Measurements from ENCODE around the gene CFAP300. TPM values are rescaled to one million over a fixed set of nuclear protein-coding genes. Genes with fewer than 3 reads are reported as not detected.

CFAP300 gene
- polyA plus RNA-seq (2012; ENCODE audit: insufficient read depth, insufficient read length, low read depth): 1.4 TPM

- peak; percentile 96 for DNase-seq
These were observed at the start of gene CFAP300 for GRCh38 chr11:102047305-102047924. Gene CFAP300, plus strand, starts transcription at chr11:102047437. Its CDS starts 34 bp downstream, at chr11:102047471.

GRCh38 chr11:102001657-102002338 lies 45.4 kb upstream of the CFAP300 start:
- H3K4me1 ChIP-seq: no peaks in the 10 kb centered on the region
- DNase-seq: no peak
- no peaks in the 10 kb centered on the region for H3K9me3 ChIP-seq
- TF ChIP-seq, protein P1, sequence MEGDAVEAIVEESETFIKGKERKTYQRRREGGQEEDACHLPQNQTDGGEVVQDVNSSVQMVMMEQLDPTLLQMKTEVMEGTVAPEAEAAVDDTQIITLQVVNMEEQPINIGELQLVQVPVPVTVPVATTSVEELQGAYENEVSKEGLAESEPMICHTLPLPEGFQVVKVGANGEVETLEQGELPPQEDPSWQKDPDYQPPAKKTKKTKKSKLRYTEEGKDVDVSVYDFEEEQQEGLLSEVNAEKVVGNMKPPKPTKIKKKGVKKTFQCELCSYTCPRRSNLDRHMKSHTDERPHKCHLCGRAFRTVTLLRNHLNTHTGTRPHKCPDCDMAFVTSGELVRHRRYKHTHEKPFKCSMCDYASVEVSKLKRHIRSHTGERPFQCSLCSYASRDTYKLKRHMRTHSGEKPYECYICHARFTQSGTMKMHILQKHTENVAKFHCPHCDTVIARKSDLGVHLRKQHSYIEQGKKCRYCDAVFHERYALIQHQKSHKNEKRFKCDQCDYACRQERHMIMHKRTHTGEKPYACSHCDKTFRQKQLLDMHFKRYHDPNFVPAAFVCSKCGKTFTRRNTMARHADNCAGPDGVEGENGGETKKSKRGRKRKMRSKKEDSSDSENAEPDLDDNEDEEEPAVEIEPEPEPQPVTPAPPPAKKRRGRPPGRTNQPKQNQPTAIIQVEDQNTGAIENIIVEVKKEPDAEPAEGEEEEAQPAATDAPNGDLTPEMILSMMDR (IDR thresholded peaks at IDR 0.05; ENCODE audit: low read depth, low read length): no peak
- H3K36me3 ChIP-seq: no peaks in the 10 kb centered on the region
- H3K4me3 ChIP-seq (ENCODE audit: low read depth, low read length): no peak overlapping the region
- H3K27me3 ChIP-seq: no peaks in the 10 kb centered on the region

More at GRCh38 chr11:102047305-102047924, at the start of gene CFAP300:
- Histone ChIP-seq H3K9me3 (no peaks in the 10 kb centered on the region), H3K4me3 (ENCODE audit: low read depth, low read length) (peak within 1 kb of the TSS; percentile 81), H3K4me1 (no peaks in the 10 kb centered on the region), H3K27me3 (no peaks in the 10 kb centered on the region), H3K36me3 (no peaks in the 10 kb centered on the region)
- TF ChIP-seq, protein P1 (IDR thresholded peaks at IDR 0.05; ENCODE audit: low read depth, low read length): no peak

DNA sequence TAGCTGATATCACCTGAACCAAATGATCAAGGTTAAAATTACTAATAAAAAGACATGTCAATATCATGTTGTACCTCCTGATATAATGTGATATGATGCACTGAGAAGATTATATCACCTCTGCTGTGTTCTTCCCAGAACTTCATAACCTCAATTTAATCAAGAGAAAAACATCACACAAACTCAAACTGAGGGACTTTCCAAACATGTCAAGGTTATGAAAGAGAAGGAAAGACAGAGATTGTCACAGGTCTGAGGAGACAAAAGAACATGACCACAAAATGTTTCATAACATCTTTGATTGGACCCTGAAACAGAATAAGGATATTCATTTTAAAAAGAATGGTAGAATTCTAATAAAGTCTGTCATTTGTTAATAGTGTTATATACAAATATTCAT lies 43.0 kb upstream of the CFAP300 start:
- DNase-seq: no peak
- no peaks in the 10 kb centered on the region for H3K4me1 ChIP-seq
- no peaks in the 10 kb centered on the region for H3K36me3 ChIP-seq
- no peaks in the 10 kb centered on the region for H3K9me3 ChIP-seq
- no peak overlapping the region for H3K4me3 ChIP-seq (ENCODE audit: low read depth, low read length)
- TF ChIP-seq, protein P1 (IDR thresholded peaks at IDR 0.05; ENCODE audit: low read depth, low read length): no peak
- H3K27me3 ChIP-seq: no peaks in the 10 kb centered on the region

DNA sequence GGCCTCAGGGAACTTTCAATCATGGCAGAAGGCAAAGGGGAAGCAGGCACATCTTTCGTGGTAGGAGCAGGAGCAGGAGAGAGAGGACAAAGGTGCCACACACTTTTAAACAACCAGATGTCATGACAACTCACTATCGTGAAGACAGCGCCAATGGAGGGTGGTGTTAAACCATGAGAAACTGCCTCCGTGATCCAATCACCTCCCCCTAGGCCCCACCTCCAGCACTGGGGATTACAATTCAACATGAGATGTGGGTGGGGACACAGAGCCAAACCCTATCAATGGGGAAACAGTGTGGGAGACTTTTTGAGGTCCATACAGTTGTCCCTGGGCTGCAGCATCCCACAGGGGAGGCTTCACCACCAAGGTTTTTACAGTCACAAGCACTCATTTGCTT lies 41.9 kb upstream of the CFAP300 start:
- Histone ChIP-seq H3K36me3 (no peaks in the 10 kb centered on the region), H3K9me3 (no peaks in the 10 kb centered on the region), H3K27me3 (peaks cover 7% of the 10 kb centered on the region), H3K4me1 (no peaks in the 10 kb centered on the region), H3K4me3 (ENCODE audit: low read depth, low read length) (no peak overlapping the region)
- TF ChIP-seq, protein P1 (IDR thresholded peaks at IDR 0.05; ENCODE audit: low read depth, low read length): no peak
- no peak for DNase-seq

- DNase-seq: no peak
- no peak overlapping the region for H3K4me3 ChIP-seq (ENCODE audit: low read depth, low read length)
These were observed 40.2 kb upstream of the CFAP300 start for GRCh38 chr11:102006835-102007566.

More at GRCh38 chr11:102006835-102007566, 40.2 kb upstream of the CFAP300 start:
- H3K36me3 ChIP-seq: no peaks in the 10 kb centered on the region
- no peaks in the 10 kb centered on the region for H3K4me1 ChIP-seq
- peaks cover 13% of the 10 kb centered on the region for H3K27me3 ChIP-seq
- TF ChIP-seq, protein P1 (IDR thresholded peaks at IDR 0.05; ENCODE audit: low read depth, low read length): no peak
- H3K9me3 ChIP-seq: no peaks in the 10 kb centered on the region

Data from BE2C (cell line).